NCI-H748 (cell line): ENCODE results near the gene C2orf15.
A peak's percentile ranks its signal among the peaks of the same experiment; 100 is the strongest.
"Not testable (repeated sequence)": the region's sequence is repeated elsewhere in the genome, so short reads cannot be mapped to it uniquely, and the experiment has no call there.

Experiments used
- DNase-seq: peaks from one replicate; lab custom pipeline; 2025; ENCODE audit not compliant: unreplicated experiment; lab: John Stamatoyannopoulos, UW

Gene C2orf15, protein sequence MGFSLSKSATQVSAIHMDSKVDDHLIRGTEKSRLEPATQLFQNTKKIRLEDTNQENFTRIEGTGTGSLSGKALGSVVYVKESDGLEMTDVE

DNA sequence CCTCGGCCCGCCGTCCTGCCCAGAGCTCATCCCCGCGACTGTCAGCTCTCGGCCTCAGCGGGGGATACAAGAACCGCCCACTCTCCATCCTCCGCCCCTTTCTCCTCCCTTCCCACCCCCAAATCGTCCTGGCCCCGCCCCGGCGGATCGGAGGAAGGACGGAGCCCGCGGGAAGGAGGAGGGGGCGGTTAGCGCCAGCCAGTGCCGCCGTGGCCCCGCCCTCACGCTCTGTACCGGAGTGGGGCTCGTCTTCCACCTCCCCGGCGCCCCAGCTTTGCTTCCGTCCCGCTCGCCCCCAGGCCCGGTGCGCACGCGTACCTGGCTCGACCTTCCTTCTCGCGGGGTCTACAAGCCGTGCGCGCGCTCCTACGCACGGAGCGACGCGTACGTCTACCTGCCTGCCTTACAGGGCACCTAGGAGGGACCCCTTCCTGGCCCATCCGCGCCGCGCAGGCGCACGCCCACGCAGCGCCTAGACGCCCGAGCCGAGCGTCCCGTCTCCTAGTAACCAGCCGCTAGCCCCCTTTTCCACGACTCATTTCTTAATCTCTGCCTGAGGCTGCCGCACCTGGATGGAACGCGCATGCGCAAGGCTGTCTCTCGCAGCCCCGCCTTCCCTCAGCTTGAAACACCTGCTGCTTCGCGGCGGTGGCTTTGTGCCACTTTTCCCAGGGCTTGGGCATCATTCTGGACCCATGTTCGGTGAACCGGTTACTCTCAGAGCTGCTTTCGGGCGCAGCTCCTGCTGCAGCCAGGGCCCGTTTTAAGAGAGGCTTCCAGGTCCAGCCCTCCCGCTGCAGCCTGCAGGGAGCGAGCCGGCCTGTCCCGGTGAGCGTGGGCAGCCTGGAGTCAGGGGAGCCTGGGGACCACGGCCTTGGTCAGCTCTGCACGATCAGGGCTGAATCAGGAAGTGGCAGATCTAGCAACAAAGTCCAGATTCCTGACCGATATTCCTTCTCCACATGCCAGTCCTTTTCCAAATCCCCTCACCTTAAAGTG lies at the start of gene C2orf15:
Gene C2orf15 (plus strand): TSS at position 598 of the 999 bp plus-strand sequence. CDS start 8,852 bp downstream, outside the sequence.
- peak; percentile 97 for DNase-seq

DNA sequence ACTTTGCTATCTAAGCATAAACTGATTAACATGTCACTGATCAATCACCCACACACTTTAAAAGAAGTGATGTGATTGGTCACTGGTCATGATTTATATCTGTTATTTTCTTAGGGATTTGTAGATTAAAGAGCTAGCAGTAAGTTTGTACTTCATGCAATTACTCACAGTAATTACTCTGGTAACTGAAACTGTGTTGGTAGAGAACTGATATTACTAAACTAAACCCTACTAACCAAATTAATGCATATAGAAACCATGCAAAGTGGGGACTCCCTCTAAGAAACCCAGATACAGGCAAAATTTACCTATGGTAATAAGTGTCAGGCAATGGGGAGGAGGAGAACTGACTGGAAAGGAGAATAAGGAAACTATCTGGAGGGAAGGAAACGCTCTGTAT lies 44.8 kb upstream of the C2orf15 start:
- no peak for DNase-seq

DNA sequence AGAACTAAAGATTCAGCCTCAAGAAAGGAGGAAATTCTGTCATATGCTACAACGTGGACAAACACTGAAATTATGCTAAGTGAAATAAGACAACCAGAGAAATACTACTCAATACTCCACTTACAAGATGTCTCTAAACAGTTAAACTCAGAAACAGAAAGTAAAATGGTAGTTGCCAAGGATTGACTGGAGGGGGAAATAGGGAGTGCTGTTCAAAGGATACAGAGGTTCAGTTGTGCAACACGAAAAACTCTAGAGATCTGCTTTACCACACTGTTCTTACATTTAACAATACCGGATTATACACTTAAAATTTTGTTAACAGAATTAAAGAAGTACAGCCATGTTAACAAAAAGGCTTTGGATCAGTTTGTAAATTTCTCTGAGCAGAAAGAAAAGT lies 39.8 kb upstream of the C2orf15 start:
- DNase-seq, result no peak

DNA sequence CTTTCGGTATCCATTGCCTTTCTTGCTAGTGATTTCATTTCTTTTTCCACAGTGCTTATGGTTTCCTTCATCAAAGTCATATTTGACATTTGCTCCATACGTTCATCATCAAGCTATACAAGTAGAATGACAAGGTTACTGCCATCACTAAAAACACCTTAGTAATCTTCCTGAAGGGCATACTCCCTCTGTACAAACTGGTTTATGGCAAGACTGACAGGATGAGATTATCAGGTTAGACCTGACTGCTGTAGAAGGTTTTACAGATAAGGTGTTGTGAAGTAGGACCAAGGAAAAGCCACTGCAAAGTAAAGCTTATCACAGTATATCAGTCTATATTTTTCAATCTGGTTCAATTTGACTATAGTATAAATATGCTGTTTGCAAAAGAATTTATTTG lies 37.5 kb upstream of the C2orf15 start:
- no peak for DNase-seq

DNA sequence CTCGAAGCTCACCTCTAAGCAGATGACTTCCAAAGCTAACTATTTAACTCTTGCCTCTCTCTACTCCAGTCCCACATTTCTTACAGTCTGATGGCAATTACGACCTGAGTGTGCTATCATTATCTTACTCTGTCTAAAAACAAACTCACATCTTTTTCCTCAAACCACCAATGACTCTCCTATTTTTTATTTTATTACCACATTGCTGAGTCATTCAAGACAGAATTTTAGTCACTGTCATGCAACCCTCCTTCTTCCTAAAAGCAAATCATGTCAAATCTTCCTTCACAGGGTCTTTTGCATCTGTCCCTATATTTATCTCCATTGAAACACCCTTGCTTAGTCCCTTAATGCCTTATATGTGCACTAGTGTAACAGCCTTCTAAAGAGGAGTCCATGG lies 34.6 kb upstream of the C2orf15 start:
- DNase-seq, result no peak

DNA sequence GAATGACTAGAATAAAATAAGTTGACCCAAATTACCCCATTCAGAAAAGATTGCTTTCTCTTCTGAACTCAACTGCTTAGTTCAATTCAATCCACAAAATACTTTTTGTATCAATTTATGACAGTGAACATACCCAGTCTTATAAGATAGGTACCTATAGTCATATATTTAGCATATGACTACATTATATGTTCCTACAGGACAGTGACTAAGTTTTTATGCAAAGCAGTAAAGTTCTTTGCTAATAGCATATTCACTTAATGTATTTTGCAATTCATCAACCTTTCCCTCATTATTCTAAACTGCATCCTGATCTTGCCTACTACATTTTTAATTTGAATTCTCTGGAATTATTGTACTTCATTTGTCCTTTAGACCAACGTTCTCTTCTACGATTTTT lies 30.3 kb upstream of the C2orf15 start:
- DNase-seq, result no peak

DNA sequence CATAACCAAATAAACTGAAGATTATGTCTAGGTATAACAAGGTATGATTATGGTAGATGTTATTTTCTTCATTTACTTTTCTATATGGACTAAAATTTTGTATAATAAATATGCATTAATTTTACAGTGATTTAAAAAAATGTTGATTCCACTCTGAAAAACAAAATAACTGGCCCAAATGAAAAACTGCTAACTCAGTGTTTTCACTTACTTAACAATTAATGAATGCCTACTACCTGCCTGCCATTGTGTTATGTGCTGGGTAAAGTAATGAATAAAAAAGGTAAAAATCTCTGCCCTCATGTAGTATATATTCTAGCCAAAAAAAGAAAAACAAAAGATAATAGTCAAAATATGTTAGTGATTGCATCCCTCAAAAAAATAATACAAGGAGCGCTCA lies 29.6 kb upstream of the C2orf15 start:
- no peak for DNase-seq

DNA sequence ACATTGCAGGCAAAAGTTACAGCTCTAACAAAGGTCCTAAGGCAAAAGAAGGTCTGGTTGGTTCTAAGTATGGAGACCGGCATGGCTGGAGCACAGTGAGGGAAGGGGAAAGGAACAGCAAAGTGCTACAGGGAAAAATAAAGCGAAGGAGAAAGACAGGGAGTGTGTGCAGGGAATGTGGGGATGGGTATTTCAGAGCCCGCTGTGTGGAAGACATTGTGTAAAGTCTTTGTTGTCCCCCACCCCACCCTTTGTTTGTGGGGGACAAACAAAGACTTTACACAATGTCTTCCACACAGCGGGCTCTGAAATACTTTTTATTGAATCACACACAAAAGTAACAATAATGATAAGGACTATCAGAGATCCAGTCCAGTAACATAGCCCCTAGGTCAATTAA lies 28.9 kb upstream of the C2orf15 start:
- DNase-seq, result no peak

DNA sequence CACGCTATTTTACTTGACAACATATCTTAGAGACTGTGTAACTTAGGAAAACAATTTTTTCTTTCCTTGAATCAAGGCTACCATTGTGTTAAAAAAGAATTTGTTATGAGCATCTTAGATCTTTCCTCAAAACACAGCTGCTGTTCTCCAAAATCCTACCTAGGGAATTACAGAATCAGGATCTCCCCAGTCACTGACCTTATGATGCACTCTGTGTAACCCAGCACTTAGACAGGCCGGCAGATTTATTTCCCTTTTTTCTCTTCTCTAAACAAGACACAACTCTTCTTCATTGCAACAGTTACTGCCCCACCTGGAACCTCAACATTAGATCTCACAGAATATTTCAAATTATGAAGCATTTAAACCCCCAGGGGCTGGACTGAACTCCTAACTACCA lies 13.5 kb upstream of the C2orf15 start:
- no peak for DNase-seq

DNA sequence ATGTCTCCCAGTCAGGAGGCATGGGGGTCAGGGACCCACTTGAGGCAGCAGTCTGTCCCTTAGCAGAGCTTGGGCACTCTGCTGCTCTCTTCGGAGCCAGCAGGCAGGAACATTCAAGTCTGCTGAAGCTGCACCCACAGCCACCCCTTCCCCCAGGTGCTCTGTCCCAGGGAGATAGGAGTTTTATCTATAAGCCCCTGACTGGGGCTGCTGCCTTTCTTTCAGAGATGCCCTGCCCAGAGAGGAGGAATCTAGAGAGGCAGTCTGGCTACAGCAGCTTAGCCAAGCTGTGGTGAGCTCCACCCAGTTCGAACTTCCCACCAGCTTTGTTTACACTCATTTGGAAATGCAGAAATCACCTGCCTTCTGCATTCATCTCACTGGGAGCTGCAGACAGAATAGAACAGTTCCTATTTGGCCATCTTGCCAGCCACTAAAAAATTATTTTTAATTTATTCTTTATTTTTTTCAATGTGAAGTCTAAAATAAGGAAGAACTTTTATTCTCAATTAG lies 6.4 kb upstream of the C2orf15 start:
- DNase-seq, result not testable (repeated sequence)

DNA sequence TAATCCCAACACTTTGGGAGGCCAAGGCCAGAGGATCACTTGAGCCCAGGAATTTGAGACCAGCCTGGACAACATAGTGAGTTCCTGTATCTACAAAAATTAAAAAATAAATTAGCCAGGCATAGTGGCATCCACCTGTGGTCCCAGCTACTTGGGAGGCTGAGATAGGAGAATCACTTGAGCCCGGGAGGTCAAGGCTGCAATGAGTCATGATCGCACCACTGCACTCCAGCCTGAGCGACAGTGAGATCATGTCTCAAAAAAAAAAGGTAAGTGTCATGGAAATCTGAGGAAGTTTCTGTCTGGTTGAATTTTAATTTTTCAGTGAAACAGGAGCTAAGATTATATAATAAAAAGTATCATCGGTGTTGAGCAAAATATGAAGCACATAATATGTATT lies 2.5 kb upstream of the C2orf15 start:
- no peak for DNase-seq

DNA sequence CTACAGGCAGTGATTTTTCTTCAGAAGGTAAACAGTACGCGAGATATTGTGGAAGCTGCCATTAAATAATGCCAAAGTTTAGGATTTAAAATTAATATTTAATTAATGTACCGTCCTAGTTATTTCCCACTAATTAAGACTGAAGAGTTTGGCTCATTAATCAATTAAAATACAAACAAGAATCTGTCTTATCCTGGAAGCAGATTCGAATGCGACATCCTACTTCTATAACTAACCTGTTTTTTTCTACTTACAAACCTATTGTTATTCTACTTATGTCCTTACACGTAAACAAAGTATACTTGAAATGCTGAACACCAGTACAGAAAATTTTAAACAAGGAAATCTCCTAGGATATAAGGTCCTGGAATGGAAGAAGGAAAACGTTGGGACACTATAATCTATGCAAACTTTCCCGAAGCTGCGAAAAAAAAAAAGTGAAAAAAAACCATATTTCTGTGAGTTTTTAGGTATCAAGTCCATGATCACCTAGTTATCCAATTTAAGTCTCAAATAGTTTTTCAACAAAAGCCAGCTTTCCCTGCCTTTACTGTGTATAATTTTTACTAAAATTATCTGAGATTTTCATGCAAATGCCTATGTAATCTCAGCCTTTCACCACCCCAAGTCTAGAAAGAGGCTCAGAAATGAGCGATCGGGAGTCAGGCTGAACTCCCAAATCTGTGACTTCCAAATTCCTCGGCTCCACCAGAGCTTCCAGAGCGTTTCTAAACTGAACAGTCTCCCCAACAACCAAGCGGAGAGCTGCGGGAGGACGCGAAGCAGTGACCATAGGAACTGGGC lies 1.2 kb upstream of the C2orf15 start:
- DNase-seq, result no peak

DNA sequence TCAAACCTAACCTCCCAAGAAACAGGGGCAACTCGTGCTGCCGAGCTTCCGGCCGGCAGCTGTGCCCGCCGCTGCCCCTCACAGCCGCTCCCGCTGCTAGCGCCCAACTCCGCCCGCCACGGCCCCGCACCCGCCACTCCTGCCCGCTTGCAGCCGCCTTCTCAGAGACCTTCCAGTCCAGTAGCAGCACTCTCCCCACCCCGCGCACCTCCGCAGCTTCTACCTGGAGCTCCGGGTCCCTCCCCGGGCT lies 722 bp upstream of the C2orf15 start:
- DNase-seq, result peak; percentile 84

DNA sequence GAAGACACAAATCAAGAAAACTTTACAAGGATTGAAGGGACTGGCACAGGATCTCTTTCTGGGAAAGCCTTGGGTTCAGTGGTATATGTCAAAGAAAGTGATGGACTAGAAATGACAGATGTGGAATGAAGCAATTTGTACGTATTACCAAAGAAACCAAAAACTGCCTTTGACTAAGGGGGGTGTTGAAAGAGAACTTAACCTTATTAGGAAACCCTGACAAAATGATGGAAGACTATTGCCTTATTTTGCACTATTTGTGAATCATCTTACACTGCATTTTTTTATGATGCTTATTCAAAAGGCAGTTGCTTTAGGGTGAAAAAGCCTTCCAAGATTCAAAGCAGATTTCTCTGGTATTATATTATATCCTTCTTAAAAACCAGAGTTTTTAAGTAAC lies 9.2 kb downstream of the C2orf15 start:
- DNase-seq, result no peak

DNA sequence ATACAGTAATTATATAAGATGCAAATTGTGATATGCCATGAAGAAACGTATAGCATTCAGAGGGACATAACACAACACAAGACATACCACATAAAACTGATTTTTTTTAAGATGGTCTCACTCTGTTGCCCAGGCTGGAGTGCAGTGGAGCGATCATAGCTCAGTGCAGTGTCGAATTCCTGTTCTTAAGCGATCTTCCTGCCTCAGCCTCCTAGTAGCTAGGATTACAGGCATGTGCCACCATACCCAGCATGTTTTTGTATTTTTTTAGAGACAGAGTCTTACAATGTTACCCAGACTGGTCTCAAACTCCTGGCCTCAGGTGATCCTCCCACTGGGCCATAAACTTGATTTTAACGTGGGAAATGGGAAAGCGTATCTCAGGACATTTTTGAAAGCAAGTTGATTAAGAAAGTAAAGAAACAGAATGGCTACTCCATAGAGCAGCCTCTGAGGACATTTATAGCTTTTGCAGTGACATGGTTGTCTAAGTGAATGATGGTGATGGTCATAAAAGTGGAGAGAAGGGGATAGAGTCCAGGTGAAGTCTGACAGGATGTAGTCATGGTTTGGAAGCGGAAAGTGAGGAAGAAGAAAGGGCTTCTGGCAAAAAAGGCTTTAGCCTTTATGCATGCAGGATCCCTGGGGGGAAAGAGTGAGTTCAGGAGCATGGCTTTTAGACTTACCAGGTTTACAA lies 10.8 kb downstream of the C2orf15 start:
- DNase-seq, result no peak

DNA sequence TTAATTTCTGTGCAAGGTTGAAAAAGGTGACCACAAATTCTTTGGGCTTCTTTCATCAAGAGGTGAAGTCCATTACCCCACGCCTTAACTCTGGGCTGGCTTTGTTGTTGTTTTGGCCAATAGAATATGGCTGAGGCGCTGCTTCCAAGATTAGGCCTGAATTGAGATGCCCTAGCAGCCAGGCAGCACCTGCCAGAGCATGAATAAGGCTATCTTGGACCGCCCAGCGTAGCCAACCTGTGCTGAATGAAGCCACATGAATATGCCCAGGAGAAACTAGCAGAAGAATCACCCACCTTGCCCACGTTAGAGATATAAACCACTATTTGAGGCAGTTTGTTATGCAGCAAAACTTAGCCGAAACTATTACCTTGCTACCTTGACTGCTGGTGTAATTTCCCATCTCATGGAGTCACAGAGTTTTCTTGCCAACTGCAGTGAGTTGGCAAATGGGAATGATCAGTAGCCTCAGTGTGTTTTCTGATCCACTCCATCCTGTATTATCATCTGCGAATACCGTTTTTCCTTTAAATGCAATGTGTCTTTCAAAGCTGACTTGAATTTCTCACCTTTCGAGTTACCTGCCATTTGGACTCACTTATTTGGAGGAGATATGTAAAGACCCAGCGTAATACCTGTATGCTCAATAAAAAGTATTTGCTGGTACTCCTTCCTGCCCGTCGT lies 12.6 kb downstream of the C2orf15 start:
- DNase-seq, result peak; percentile 8

DNA sequence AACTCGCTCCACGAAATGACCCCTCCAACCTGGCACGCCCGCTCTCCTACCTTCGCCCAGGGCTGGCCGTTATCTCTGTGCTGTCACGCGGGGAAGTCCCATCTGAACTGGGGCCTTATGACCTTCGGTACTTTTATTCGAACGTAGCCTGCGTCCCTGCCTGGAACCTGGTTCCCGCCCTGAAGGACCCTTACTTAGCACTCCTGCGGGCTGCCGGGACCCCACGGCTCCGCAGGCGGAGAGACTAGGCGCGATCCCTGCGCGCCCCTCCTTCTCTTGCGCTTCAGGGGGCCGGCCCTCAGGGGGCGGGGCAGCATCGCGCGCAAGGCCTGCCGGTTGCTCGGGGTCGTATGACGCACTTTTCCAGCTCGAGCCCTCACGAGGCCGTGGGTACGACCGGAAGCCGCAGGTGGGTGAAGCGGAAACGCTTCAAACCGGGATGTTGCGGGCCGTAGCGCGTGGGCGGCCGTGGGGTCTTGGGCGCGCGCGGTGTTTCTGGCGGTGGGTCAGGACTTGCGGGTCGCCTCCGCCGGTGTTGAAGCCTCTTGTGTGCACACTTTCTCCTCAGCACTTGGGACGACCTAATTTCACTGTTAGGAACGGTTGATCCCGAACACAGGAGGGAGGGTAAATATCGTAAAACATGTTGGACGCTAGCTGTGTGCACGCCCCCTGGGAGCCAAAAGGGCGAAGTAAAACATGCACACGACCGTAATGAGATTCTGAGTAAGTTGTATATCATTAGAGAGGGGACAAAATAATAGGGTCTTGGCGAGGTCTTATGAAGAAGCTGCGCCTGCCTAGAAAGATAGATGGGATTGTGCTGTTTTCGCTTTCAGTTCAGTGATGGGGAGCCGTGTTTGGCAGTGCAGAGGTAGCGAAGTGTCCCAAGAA lies 13.4 kb downstream of the C2orf15 start, which contains the start of the genes LIPT1 and TSGA10:
Gene LIPT1 (plus strand): TSS at position 325 of the 894 bp plus-strand sequence. CDS start 6,991 bp downstream, outside the sequence.
Gene TSGA10 (minus strand): TSS at position 300 of the 894 bp plus-strand sequence. CDS start 45,503 bp downstream, outside the sequence.
- DNase-seq, result peak; percentile 93

DNA sequence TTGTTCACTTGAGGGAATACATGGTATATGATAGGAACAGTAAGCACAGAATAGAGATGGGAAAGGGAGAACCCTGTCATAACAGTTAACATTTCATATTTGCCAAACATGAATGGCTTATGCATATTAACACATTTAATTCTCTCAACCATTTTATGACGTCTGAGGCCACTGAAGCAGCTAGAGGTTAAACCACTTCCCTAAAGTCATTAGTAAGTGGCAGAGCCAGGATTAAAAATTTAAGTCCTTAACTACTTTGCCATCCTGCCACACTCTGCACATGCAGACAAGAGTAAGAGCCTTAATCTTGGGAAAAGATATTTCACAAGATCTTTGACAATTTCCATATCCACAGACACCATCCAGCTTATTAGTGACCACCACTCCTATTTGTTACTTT lies 15.4 kb downstream of the C2orf15 start:
- no peak for DNase-seq

DNA sequence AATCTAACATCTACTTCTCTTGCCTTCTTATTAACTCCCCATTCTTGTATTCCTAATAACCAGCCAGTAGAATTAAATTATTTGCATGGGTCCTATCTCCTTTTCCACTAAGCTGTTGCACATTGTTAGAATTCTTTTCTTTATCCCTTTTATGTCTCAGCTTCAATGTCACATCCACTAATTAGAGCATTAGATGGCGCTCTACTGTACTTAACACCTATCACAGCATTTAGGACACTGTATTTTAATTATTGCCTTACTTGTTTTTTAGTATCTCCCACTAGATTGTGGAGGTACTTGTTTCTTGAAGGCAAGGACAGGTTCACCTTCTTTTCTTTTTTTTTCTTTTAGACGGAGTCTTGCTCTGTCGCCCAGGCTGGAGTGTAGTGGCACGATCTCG lies 17.1 kb downstream of the C2orf15 start:
- DNase-seq, result no peak
